GM18909 (cell line): Measurements from ENCODE around the gene TTR.

Source experiments
- ATAC-seq: cut with Tn5 transposase; IDR thresholded peaks from one replicate; pipeline ENCODE4 v1.9.1; 2021; ENCODE audit warnings: mild to moderate bottlenecking; ENCODE audit not compliant: unreplicated experiment, poor library complexity

Gene TTR

DNA sequence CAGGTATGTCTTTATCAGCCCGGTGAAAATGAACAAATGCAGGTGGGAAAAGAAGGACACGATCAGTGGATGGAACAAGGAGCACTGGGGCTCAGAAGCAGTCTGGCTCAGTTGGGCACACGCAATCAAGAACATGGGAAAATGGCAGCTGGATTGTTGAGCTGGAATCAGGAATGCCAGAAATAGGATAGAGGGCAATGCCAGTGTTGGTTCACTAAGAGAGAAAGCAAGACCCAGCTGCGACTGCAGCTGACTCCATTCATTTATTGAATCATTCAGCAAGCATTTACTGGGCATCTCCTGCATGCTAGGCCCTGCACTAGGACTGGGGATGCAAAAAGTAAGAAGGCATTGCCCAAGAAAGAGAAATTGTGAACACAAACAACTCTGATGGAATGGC lies 13.6 kb upstream of the TTR start:
- ATAC-seq = no peak

DNA sequence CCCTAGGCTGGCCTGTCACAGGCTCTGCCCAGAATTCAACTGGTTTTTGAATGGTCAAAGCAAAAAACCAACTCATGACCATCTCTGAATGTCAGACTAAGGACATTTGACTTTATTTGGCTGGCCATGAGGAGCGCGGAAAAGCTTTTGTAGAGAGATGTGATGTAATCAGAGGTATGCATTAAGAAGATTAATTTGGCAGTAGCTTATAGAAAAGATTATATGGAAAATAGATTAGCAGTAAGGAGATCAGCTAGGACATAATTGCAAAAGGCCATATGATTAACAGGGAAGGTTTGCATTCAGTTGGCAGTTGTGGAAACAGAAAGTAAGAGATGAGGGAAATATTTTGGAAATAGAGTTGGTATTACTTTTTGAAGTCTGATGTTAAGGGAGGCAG lies 12.3 kb upstream of the TTR start:
- ATAC-seq = no peak

DNA sequence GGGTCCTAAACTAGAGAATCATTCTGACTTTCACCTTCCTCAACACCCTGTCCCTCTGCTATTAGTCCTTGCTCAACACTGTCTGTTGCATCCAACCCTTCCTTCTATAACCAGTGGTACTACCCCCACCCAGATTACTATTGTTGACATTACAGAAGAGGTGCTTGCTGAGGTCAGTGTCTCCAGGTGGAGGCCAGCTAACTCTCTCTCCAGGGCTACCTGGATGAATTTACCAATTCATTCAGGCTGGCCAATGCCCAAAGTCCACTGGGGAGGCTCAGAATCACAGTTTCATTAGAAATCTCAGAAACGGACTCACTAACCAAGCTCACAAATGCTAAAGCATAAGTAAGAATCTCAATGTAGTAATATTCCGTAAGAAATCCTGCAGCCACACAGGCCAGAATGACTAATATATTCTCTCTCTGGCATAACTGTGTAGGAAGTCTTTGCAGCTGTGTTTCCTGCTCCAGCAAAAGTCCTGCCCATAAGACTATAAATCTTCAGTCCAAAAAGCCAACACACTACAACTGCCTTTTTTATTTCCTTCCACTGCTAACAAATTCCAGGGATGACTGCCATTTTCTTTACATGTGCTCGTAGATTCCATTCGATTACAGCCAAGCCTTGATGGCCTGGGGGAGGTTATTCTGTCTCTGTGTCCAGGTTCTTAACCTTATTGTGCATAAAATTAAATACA lies 10.0 kb upstream of the TTR start:
- ATAC-seq = no peak

DNA sequence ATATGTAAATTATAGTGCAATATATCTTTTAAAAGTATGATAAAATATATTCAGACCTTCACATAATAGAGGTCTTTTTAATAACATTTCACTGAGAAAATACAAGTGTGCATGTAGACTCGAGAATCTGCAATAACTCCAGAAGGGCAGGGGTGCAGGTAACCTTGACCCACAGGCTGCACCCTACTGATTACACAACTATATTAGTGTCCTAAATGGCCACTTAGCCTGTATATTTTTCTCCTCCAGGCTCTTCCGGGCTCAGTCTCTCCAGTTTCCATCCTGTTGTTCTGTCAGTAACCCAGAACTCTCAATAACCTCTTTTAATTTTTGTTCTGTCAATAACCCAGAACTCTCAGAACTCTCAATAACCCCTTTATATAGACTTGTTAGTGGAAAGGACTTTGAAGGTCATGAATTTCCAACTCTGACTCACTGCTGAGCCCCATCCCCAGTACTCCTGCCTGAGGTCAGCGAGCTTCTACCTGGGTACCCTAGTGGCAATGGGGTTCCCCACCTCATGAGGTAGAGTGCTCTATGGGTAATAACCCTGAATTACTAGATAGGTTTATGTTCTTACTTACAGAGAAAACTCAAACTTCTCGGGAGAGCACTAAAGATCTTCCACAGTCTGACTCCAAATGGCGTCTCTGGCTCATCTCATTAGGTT lies 8.4 kb upstream of the TTR start:
- no peak for ATAC-seq

DNA sequence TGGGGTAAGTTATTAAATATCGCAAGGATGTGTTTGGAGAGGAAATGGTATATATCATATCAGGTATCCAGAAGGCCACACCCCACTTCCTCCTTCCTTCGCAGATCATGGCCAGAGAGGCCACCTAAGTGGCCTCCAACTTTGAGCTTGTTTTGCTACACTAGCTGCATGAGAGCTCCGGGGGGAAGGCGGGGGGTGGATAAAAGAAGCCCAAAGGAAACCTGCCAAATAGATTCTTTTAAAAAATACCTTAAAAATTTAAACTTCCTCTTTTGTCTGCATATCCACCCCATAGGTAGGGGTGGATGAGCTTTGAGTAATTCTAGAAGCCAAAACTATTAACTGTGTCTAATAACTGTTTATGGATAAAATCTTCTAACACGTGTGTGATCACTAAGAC lies 5.7 kb upstream of the TTR start:
- no peak for ATAC-seq

DNA sequence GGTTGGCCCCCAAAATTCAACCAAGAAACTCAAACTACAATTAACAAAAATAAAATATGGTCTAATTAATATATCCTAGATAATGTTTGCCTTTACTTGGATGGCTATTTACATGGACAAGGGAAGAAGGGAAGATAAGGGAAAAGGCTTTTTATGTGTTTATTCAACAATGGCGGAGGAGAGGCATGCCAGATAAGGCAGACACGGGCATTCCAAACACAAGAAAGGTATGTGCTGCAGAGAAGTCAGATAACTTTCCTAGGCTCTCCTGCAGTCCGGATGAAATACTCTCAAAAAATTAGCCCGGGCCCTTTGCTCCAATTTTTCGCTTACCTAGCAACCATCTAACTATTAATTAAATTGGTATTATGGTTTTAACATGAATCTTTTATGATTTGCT lies 5.1 kb upstream of the TTR start:
- no peak for ATAC-seq

DNA sequence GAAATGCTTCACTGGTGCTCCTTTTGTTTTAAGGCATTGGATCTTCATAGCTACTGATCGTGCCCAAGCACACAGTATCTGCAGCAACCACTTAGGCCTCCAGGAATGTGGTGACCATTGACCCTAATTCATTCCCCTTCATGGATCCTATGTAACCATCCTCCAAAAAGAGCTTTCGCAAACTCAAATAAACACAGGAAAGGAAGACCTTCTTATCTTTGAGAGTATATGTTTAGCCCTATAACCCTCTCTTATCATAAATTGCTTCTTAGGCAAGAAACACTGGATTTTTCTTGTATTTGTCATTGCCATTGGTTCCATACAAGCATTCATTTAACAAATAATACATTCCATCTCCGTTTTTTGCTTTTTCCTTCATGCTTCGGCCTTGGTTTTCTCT lies 4.1 kb upstream of the TTR start:
- ATAC-seq = no peak

DNA sequence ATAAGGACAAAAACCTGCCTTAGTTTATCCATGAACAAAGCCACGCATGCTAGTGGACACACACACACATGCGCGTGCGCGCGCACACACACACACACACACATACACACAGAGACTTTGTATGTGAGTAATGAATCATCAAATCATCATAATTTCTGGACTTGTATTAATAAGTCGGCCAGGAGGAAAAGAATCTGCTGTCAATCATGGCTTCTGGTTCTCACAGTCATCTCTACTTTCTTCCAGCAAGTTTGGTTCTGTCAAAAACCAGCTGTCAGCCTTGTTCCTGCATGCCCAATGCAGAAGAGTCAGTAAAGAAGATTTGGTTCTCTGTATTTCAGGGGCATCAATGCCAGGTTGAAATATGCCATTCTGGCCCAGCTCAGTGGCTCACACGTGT lies 1.1 kb upstream of the TTR start:
- ATAC-seq = no peak

DNA sequence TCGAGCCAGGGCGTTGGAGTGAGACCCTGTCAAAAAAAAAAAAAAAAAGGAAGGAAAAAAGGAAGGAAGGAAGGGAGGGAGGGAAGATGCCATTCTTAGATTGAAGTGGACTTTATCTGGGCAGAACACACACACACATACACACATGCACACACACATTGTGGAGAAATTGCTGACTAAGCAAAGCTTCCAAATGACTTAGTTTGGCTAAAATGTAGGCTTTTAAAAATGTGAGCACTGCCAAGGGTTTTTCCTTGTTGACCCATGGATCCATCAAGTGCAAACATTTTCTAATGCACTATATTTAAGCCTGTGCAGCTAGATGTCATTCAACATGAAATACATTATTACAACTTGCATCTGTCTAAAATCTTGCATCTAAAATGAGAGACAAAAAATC lies 564 bp upstream of the TTR start:
- ATAC-seq = no peak

DNA sequence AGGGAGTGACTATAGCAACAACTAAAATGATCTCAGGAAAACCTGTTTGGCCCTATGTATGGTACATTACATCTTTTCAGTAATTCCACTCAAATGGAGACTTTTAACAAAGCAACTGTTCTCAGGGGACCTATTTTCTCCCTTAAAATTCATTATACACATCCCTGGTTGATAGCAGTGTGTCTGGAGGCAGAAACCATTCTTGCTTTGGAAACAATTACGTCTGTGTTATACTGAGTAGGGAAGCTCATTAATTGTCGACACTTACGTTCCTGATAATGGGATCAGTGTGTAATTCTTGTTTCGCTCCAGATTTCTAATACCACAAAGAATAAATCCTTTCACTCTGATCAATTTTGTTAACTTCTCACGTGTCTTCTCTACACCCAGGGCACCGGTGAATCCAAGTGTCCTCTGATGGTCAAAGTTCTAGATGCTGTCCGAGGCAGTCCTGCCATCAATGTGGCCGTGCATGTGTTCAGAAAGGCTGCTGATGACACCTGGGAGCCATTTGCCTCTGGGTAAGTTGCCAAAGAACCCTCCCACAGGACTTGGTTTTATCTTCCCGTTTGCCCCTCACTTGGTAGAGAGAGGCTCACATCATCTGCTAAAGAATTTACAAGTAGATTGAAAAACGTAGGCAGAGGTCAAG lies 955 bp downstream of the TTR start:
- ATAC-seq = no peak

DNA sequence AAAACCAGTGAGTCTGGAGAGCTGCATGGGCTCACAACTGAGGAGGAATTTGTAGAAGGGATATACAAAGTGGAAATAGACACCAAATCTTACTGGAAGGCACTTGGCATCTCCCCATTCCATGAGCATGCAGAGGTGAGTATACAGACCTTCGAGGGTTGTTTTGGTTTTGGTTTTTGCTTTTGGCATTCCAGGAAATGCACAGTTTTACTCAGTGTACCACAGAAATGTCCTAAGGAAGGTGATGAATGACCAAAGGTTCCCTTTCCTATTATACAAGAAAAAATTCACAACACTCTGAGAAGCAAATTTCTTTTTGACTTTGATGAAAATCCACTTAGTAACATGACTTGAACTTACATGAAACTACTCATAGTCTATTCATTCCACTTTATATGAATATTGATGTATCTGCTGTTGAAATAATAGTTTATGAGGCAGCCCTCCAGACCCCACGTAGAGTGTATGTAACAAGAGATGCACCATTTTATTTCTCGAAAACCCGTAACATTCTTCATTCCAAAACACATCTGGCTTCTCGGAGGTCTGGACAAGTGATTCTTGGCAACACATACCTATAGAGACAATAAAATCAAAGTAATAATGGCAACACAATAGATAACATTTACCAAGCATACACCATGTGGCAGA lies 3.6 kb downstream of the TTR start:
- no peak for ATAC-seq

DNA sequence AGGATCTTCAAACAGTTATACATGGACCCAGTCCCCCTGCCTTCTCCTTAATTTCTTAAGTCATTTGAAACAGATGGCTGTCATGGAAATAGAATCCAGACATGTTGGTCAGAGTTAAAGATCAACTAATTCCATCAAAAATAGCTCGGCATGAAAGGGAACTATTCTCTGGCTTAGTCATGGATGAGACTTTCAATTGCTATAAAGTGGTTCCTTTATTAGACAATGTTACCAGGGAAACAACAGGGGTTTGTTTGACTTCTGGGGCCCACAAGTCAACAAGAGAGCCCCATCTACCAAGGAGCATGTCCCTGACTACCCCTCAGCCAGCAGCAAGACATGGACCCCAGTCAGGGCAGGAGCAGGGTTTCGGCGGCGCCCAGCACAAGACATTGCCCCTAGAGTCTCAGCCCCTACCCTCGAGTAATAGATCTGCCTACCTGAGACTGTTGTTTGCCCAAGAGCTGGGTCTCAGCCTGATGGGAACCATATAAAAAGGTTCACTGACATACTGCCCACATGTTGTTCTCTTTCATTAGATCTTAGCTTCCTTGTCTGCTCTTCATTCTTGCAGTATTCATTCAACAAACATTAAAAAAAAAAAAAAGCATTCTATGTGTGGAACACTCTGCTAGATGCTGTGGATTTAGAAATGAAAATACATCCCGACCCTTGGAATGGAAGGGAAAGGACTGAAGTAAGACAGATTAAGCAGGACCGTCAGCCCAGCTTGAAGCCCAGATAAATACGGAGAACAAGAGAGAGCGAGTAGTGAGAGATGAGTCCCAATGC lies 4.6 kb downstream of the TTR start:
- ATAC-seq = no peak

DNA sequence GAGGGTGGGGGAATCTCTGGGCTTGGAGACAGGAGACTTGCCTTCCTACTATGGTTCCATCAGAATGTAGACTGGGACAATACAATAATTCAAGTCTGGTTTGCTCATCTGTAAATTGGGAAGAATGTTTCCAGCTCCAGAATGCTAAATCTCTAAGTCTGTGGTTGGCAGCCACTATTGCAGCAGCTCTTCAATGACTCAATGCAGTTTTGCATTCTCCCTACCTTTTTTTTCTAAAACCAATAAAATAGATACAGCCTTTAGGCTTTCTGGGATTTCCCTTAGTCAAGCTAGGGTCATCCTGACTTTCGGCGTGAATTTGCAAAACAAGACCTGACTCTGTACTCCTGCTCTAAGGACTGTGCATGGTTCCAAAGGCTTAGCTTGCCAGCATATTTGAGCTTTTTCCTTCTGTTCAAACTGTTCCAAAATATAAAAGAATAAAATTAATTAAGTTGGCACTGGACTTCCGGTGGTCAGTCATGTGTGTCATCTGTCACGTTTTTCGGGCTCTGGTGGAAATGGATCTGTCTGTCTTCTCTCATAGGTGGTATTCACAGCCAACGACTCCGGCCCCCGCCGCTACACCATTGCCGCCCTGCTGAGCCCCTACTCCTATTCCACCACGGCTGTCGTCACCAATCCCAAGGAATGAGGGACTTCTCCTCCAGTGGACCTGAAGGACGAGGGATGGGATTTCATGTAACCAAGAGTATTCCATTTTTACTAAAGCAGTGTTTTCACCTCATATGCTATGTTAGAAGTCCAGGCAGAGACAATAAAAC lies 6.5 kb downstream of the TTR start:
- no peak for ATAC-seq

DNA sequence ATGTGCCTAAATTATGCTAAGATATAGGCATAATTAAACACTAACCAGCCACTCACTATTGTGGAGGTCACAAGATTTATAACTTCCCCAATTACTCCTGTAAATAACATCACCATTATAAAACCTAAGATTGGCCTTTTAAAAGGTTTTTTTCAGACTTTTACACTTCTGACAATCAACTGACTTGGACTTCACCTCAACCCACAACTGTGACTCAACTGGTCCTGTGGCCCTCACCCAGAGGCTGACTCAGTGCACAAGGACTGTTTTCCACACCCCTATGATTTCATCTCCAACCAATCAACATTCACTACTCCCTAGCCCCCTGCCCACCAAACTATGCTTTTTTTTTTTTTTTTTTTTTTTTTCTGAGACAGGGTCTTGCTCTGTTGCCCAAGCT lies 11.6 kb downstream of the TTR start:
- ATAC-seq = no peak

DNA sequence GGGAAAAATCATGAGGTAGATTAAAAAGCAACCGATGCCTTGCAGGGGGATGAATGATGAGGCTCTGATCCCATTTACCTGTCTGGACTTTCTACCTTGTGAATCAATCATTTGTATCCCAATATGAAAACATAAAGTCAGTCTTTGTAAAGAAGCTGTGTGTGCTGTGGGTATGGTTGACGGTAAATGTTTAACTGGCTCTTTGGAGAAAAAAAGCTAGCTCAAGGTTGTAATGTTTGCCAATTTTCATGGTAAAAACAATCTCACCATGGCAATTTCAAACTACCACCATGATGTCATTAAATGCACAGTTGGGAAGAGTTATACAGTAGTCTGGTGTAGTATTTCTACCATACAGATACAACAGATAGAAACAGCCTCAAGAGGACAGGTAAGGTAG lies 14.6 kb downstream of the TTR start:
- no peak for ATAC-seq

DNA sequence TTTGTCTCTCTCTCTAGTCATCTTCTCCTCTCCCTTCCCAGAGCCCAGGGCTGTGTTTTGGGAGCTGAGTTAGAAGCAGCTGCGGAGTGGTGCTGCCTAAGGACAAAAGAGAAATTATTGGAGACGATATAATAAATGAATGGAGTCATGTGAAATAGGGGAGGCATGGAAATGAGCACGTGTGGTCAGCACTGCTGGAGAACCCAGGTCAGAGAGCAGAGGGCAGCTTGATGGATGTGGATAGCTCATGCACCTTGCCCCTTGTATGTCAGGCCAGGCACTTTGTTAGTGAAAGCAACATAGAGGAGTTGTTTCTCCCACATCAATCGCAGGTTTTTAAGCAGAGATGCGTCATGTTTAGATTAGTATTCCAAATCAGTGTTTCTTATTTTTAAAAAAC lies 15.7 kb downstream of the TTR start:
- ATAC-seq = no peak

DNA sequence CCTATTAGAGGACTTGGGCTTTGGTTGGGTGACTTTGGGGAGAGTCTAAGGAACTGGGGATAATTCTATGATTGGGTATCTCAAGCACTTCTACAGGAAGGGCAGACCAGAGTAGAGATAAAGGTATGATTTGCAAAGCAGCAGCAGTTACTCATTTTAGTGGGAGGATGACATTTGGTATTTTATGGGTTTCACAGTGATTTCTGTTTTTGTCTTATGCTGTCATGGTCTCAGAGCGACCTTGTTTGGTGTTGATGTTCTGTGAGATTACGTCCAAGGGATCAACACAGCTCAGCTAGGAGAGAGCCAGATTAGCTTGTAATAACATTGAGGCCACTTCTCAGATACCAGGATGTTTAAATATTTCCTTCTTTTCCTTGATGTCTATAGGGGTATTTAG lies 18.2 kb downstream of the TTR start:
- no peak for ATAC-seq

DNA sequence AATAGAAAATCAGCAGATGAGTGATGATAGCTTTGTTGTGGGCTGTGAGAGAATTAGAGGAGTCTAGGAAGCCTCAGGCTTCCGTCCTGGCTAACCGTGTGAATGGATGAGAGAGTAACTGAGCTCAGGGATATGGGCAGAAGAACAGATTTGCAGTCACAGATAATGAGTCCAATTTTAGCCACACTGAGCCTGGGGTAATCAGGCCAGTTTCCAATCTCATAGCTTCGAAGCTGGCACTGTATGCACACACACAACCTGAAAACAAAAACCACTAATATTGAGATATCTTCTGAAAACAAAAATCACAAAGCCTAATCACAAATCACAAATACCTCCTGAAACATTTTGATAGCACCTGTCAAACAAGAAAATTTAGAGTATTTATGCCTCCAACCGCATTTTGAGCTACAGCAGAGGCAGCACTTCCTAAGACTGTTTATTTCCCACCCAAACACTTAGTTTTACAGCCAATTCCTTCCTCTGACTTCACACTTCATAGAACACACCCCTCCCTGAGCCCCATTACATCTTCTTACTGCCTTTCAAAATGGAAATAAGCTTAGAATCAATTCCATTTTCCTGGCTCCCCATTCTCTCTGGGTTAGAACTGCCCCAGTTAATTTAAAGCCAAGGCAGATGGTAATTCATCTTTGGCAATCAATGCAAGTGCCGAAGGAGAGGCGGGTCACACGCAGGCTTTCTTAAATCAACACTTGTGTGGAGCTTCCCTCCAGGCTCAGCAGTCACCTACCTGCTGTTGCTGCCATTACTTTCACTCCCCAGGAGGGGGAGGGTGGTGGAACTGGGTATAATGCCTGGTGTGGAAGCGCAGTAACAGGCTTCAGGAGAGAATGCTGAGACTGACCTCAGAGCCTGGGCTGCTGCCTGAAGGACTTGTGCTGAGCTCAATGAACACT lies 18.9 kb downstream of the TTR start:
- ATAC-seq = peak; percentile 64

DNA sequence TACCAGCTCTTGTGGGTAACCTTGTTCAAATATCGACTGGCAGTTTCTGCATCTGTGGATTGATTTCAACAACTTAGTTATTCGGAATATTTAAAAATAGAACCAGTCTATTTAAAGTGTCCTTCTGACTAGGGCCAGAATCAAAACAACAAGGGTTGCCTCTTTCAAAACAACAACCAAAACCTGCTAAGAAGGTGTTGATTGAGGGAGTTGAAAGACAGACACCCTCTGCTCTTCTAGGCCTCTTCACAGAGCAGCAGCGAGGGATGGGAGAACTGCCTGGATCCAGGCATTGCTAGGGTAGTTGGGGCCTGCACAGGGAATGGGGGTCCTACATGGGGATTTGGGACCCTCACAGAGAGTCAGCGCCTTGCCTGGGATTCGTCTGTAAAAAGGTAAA lies 19.8 kb downstream of the TTR start:
- no peak for ATAC-seq
